Middle frontal gyrus (tissue), 1 donor: ENCODE results near the gene CRBN.
A peak's percentile ranks its signal among the peaks of the same experiment; 100 is the strongest.

ENCODE experiments used
- DNase-seq: peaks from one replicate; pipeline ENCODE4 v3.0.0-alpha.2; 2015; ENCODE audit warnings: low spot score; ENCODE audit errors: extremely low spot score

Gene CRBN

GRCh38 chr3:3172627-3173026 is 6.9 kb downstream of the CRBN start:
- DNase-seq, result no peak

- DNase-seq, result no peak
These were observed 8.5 kb downstream of the CRBN start for GRCh38 chr3:3170998-3171397.

GRCh38 chr3:3165650-3166049 is 13.8 kb downstream of the CRBN start:
- DNase-seq, result no peak

GRCh38 chr3:3165241-3165640 is 14.2 kb downstream of the CRBN start:
- no peak for DNase-seq

GRCh38 chr3:3160826-3161225 is 18.7 kb downstream of the CRBN start:
- no peak for DNase-seq

GRCh38 chr3:3157484-3157883 is 22.0 kb downstream of the CRBN start:
- no peak for DNase-seq

- no peak for DNase-seq
These were observed 24.4 kb downstream of the CRBN start for GRCh38 chr3:3154879-3155610.

- DNase-seq, result no peak
These were observed 28.0 kb downstream of the CRBN start for GRCh38 chr3:3151513-3151912.

- DNase-seq, result no peak
These were observed 29.9 kb downstream of the CRBN start for GRCh38 chr3:3149560-3149959.

GRCh38 chr3:3145831-3146230 is 33.7 kb downstream of the CRBN start:
- no peak for DNase-seq

- DNase-seq, result no peak
These were observed 37.6 kb downstream of the CRBN start for GRCh38 chr3:3141939-3142338.

GRCh38 chr3:3137526-3137925 is 42.0 kb downstream of the CRBN start:
- no peak for DNase-seq

- no peak for DNase-seq
These were observed 44.6 kb downstream of the CRBN start for GRCh38 chr3:3134750-3135448.

- no peak for DNase-seq
These were observed 46.0 kb downstream of the CRBN start for GRCh38 chr3:3133500-3133899.

- no peak for DNase-seq
These were observed 49.9 kb downstream of the CRBN start for GRCh38 chr3:3129579-3129978.

- DNase-seq, result no peak
These were observed 52.0 kb downstream of the CRBN start for GRCh38 chr3:3127432-3128010.

- DNase-seq, result peak; percentile 87
These were observed 52.7 kb downstream of the CRBN start, which contains the start of gene TRNT1 for GRCh38 chr3:3126477-3127431. Gene TRNT1, plus strand, starts transcription at chr3:3126940. Its CDS starts 2,101 bp downstream, at chr3:3129041.

GRCh38 chr3:3125977-3126376 is 53.5 kb downstream of the CRBN start:
- no peak for DNase-seq

GRCh38 chr3:3119393-3119851 is 60.1 kb downstream of the CRBN start:
- DNase-seq, result no peak

GRCh38 chr3:3117651-3118050 is 61.8 kb downstream of the CRBN start:
- DNase-seq, result no peak

- no peak for DNase-seq
These were observed 66.3 kb downstream of the CRBN start for GRCh38 chr3:3113042-3113709.
